ENCODE data around the gene COASY.

COASY gene

DNA sequence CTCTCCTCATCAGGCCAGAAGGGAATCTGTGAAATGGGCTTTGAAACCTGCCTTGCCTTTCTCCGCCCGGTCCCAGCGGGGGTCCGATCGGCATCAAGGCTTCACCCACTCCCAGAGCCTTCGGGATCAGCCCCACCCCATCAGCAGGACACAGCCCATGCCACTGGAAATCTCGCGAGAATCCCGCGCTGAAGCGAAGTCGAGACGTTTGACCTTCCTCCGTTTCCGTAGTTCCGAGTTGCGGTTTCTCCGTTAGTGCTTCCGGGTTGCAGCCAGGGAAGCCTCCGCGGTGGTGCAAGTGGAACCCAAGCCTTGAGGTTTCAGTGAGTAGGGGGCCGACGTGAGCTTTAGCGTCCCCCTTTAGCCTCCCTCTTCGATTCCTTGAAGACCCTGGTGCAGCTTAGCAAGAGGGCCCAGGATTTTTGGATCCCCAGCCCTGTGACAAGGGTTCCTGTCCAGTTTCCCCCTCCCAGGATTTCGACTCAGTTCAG, at the start of gene COASY:
COASY (plus strand) TSS at position 252 of the 491 bp plus-strand sequence. CDS start 475 bp downstream, outside the sequence.
- peak; percentile 85 to 91 for DNase-seq (ENCODE audit: low read depth in 1 of 2, low spot score in 1 of 2)

DNA sequence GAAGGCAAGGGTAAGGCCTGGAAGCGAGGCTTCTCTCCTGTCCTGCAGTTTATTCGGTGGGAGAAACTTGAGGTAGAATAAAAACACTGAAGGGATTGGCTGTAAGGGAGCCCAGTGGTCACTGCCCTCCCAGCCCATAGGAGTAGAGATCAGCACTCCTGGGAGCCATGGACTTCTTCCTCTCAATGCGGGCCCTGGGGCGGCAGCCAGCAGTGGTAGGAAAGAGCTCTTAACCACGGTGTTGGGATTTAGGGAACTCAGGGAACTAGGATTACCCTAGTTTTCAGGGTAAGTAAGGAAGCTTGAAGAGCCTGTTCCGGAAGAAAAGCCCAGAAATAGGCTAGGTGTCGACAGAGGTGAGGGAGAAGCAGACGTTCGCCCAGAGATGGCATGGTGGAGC, 49.7 kb upstream of the COASY start:
- DNase-seq (ENCODE audit: low read depth in 1 of 2, low spot score in 1 of 2): no peak

DNA sequence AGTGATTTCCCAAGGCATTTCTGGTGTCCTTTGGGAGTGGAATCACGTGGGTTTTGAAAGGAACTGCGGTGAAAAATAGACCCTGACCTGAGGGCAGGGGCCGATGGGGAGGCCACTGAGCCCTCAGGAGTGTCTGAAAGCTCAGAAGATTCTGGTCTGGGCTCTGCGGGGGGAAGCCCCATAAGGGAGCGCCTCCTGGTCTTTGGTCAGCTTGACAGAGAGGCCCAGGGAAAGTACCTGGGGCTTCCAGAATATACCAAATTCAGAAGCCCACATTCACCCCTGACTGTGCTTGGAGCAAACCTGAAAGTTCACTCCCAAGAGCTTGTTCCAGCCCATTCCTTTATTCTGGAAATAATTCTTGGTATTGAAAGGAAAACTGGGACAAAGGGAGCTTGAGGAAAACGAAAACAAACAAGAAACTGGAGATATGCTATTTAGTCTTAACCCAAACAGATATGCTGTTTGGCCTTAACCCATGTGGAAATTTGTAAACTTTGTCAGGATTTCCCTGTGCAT, 49.2 kb upstream of the COASY start:
- DNase-seq (ENCODE audit: low read depth in 1 of 2, low spot score in 1 of 2): no peak

DNA sequence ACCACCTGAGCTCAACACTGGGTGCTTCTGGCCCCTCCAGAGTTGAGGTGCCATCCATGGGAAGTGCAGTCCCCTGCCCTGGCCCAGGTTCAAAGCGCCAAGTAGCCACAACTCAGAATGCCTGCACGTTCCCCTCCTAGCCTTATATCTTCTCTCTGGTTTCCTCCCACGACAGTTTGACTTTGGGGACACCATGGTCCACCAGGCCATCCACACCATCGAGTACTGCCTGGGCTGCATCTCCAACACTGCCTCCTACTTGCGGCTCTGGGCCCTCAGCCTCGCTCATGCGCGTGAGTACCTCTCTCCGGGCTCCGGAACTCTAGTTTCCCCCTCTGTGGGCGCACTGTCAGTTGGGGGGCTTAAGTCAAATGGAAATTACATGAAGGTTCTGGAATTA, 48.3 kb upstream of the COASY start:
- DNase-seq (ENCODE audit: low read depth in 1 of 2, low spot score in 1 of 2): no peak

- no peak for DNase-seq (ENCODE audit: low read depth in 1 of 2, low spot score in 1 of 2)
Measured at GRCh38 chr17:42514279-42514678, 47.7 kb upstream of the COASY start.

DNA sequence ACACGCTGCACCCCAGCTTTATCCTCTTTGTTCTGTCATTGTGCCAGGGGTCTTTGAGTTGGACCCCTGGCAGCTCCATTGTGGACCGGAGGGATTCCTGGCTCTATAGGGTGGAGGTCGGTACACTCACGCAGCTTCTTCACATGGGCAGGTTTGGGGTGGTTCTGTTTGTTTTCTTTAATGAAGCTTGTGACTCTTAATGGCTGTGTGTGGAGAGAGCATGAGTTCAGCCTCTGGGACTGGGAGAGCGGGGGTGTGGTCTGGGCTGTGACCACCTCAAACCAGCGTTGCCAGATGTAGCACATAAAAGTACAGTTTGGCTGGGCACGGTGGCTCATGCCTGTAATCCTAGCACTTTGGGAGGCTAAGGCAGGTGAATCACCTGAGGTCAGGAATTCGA, 47.1 kb upstream of the COASY start:
- no peak for DNase-seq (ENCODE audit: low read depth in 1 of 2, low spot score in 1 of 2)

- peak; percentile 72 to 76 for DNase-seq (ENCODE audit: low read depth in 1 of 2, low spot score in 1 of 2)
Measured at GRCh38 chr17:42517516-42517915, 44.4 kb upstream of the COASY start.

DNA sequence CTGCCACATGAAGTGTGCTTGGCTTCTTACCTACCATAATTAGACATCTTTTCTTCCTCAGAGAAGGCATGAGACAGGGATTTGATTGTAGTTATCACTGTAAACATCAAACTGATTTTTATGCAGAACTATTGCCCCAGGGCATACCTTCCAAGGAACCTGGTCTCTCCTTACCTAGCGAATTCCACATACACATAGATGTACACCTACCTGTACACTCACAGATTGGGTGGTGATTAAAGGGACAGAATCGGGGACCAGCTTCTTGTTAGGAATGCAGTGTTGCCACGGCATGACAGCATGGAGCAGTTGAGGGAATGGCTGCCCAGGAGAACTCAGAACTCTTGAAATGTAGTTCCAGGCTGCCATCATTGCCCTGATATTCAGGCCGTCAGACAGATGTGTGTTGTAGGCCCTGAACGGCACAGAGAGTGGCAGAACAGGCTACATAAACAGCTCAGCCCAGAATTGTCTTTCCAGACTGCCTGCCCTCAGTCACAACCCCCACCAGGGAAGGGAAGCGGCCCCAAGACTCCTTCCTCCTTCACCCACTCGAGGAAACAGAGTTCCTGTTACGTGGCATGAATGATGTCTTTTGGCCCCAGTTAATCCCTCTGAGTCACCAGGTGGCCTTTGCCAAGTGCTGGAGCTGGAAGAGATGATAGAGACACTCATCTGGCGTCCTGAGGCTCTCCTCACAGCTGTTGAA, 43.7 kb upstream of the COASY start:
- DNase-seq (ENCODE audit: low read depth in 1 of 2, low spot score in 1 of 2): no peak

DNA sequence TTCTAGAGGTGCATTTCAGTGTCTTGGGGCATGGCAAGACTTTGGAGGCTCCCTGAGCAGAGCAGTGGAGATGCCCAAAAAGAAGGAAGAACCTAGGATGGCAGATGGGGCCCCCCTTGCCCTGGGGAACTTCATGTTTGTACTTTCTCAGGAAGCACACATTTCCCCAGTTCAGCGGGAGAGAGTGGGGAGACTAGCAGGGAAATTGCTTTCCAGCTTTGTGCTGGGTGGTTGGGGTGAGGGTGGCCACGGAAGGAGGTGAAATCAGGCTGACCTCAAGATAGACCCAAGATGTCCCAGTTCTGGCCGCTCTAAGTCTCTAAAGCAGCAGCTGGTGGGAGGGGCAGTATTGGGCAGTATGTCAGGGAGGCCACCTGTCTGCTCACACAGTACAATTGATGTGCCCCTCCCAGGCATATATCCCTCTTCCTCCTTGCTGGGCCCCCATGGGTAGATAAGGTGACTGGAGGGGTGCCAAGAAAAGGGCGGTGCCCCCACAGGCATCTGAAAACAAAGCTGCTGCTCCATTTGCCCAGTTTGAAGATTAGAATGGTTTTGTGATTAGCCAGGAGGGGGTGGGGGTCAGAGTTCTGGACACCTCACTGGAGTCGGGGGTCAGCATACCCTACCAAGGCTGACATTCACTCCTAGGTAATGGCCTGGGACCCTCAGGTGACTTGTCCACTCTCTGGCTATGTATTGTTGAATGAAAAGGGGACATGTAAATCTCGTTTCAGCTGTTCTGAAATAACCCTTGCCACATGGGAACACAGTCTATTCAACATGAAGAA, 43.0 kb upstream of the COASY start:
- no peak for DNase-seq (ENCODE audit: low read depth in 1 of 2, low spot score in 1 of 2)

GRCh38 chr17:42519546-42520491, 42.1 kb upstream of the COASY start:
- no peak for DNase-seq (ENCODE audit: low read depth in 1 of 2, low spot score in 1 of 2)

DNA sequence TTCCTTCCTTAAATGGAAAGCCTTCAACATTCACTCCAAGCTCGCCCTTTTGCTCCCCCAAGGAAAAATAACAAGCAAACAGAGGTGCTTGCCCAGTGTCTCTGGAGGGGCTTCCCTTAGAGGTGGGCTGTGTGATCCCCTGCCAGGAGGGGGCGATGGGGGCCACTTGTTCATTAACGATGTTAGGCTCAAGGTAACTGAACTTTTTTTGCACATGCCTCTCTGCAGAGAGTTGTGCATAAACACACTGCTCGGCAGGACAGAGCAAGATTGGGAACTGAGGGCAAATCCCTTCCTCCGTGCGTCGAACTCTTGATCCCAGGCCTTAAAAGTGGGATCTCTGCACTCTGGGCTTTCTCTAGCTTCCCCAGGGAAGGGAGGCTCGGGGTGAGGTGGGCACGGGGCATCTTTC, 41.4 kb upstream of the COASY start:
- no peak for DNase-seq (ENCODE audit: low read depth in 1 of 2, low spot score in 1 of 2)

DNA sequence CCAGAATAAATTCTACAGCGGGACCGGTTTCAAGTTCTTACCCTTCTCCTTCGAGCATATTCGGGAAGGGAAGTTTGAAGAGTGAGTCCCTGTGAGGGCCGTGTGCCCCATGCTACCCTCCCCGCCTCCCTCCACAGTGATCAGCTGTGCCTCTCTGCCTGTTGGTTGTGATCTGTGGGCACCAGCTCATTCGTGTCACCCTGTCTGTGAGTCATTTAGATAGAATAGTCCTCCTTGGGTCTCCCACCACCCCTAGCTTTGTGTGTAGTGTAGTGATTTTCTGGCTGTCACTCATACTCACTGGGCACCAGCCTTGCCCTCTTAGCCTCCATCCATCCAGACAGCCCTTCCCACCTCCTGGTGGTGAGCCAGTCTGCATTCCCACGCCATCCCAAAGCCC, 40.9 kb upstream of the COASY start:
- DNase-seq (ENCODE audit: low read depth in 1 of 2, low spot score in 1 of 2): no peak

DNA sequence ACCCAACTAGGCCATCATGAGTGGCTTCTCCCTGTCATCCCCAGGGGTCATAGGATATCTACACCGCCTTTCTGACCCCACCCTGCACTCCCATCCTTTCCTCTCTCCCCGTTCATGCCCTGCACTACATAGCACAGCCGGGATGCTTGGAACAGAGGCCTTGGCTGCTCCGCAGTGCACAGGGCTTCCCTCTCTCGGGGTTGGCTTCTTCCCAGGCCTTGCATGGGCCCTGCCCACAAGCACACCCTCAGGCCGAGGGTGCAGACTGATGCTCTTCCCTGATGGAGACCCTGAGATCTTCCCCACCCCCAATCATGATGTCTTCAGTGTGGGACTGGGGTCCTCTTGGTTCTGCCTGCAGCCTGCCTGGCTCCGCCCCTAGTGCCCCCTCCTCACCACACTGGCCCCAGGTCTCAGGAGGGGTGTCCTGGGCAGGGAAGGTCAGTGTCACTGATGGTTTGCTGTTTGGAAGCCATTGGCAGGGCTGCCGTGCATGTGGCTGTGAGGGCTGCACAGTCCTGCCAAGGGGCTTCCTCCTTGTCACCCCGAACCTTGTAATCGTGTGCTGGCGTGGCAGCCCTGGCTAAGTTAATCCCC, 40.2 kb upstream of the COASY start:
- no peak for DNase-seq (ENCODE audit: low read depth in 1 of 2, low spot score in 1 of 2)

GRCh38 chr17:42522263-42522790, 39.6 kb upstream of the COASY start:
- no peak for DNase-seq (ENCODE audit: low read depth in 1 of 2, low spot score in 1 of 2)

- DNase-seq (ENCODE audit: low read depth in 1 of 2, low spot score in 1 of 2): no peak
Measured at GRCh38 chr17:42522798-42523278, 39.1 kb upstream of the COASY start.

- DNase-seq (ENCODE audit: low read depth in 1 of 2, low spot score in 1 of 2): no peak
Measured at GRCh38 chr17:42525221-42525620, 36.7 kb upstream of the COASY start.

- no peak for DNase-seq (ENCODE audit: low read depth in 1 of 2, low spot score in 1 of 2)
Measured at GRCh38 chr17:42526031-42526444, 35.9 kb upstream of the COASY start.

DNA sequence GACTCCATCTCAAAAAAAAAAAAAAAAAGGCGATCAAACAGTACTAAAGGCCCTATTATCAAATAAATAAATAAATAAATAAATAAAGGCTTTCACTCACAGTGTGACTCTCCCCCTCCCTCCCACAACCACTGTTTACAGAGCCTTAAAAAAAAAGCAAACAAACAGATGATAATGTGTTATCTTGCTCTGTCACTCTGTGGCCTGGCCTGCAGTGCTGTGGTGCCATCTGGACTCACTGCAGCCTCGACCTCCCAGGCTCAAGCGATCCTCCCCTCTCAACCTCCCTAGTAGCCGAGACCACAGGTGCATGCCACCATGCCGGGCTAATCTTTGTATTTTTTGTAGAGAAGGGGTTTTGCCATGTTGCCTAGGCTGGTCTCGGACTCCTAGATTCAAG, 34.0 kb upstream of the COASY start:
- no peak for DNase-seq (ENCODE audit: low read depth in 1 of 2, low spot score in 1 of 2)

DNA sequence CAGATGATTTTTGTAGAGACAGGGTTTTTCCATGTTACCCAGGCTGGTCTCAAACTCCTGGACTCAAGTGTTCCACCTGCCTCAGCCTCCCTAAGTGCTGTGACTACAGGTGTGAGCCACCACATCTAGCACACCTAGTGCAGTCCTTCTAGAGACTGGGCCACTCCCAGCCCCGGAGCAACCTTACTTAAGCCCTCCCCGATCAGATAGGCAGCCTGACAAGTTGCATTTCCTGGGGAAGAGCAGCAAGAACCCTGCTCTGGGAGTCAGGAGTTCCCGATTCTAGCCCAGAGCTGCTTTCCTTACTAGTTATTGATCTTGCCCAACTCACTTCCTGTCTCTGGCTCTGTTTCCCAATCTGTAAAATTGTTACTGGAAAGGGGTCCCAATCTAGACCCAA, 32.9 kb upstream of the COASY start:
- DNase-seq (ENCODE audit: low read depth in 1 of 2, low spot score in 1 of 2): no peak

DNA sequence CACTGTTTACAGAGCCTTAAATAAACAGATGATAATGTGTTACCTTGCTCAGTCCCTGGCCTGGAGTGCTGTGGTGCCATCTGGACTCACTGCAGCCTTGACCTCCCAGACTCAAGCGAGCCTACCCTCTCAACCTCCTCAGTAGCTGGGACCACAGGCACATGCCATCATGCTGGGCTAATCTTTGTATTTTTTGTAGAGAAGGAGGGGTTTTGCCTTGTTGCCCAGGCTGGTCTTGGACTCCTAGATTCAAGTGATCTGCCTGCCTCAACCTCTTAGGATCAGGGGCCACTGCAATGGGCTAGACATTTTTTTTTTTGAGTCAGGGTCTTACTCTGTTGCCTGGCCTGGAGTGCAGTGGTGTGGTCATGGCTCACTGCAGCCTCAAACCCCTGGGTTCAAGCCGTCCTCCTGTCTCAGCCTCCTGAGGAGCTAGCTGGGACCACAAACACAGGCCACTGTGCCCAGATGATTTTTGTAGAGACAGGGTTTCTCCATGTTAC, 30.9 kb upstream of the COASY start:
- DNase-seq (ENCODE audit: low read depth in 1 of 2, low spot score in 1 of 2): no peak

All from activated CD4-positive, alpha-beta T cell treated with anti-CD3 and anti-CD28 coated beads, Interleukin-2, amount 50 U/mL, for 24 hours (primary cell).